ENCODE data around the gene DLGAP1. TPM values are rescaled to one million over a fixed set of nuclear protein-coding genes. Genes with fewer than 3 reads are reported as not detected.

DLGAP1 gene
- total RNA-seq, 1 donor from 2014 or later = 2.0 TPM

DNA sequence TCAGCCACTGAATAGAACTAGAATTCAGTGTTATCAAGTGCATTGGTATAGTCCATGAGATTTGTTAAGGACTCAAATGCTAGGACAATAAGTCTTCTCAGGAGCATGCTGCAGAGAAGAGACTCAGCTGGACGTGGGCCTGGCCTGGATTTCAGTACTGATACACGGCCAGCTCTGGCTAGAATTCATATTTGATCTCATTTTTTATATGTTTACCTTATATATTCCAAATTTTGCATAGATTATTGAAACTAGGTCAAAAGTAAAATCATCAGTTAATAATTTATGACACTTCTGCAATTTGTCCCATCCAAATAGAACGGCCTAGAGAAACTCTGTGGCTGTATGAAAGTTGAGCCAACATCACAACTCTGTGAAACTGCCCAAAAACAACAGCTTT is 262.0 kb downstream of the DLGAP1 start:
- no peak for DNase-seq (ENCODE audit: extremely low read depth, low read depth, low spot score)

DNA sequence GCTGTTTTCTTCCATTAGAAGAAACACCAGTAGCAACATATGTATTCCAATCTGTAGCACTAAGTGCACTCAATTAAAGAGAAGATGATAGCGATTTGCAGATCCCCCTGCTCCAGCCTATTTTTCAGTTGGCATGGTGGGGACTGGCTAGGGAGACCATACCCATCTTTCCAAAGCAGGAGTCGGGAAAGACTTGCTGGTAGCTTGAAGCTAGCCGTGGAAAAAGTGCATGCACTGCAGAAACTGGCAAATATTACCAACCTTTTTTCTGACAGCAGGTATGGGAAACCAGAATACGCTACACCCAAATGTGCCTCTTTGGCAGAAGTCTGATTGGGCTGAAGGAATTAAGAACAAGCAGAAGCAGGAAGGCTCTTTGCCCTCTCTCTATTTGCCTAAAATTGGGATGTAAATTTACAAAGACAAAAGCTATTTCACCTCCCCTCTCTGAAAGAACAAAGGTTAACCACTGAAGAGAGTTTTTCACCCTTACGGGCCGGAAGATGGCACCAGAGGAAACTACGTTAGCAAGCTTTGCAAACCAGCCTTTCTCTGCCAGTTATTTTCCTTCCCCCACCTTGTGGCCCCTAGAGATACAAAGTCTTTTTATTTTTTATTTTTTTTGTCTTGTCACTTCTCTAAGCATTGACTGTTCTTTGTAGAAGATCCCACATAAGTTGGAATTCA is 273.1 kb downstream of the DLGAP1 start:
- no peak for DNase-seq (ENCODE audit: extremely low read depth, low read depth, low spot score)

DNA sequence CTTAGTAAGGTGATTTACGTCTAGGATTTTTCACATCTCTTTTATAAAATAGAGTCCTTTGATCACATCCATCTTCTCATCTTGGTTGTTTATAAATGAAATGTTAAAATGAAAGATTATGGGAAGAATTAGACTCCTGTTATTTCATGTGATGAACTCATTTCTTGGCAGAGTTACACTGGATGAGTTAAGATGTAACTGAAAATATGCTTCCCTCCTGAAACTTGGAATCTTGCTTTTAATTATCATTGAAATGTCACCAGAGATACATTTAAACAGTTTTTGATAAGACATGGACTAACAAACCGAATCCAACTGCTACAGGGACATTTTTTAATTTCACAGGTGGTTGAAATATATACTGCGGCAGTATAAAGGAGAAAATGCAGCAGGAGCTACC is 274.0 kb downstream of the DLGAP1 start:
- DNase-seq (ENCODE audit: extremely low read depth, low read depth, low spot score) = no peak

DNA sequence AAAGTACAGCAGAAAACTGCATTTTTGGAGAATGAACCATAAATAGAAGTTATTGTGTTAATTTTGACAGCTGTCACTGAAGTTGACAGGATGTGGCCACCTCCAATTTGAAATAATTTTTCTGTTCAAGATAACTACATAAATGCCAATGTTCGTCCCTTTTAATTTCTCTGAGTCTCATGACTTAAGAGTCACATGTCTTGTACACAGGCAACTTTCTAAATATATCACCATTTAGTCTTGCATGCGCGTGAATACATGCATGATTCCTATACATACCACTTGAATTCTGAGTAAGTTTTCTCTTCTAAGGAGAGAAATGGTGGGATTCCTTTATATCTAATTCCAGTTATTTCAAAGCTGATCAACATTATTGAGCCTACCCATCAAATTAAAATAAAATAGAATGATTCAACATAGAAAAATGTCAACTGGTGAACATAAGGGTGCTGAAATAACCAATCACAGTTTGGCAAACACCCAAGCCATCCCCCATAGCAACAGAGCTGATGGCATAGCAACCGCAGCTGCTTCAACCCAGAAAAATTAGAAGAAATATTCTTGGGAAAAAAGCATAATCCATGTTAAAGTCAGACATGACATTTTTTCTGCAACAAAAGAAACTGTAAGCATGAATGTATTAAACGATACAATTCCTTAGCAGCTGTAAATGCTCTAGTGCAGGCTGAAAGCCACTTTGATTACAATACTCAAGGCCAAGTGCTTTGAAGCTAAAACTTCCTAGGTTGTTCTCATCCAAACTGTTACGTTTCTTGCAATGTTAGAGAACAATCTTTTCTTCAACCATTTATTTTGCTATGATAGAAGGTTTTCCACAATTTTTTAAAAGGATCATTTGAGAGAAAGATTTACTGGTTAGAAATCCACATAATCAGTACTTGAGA is 282.7 kb downstream of the DLGAP1 start:
- no peak for DNase-seq (ENCODE audit: extremely low read depth, low read depth, low spot score)

DNA sequence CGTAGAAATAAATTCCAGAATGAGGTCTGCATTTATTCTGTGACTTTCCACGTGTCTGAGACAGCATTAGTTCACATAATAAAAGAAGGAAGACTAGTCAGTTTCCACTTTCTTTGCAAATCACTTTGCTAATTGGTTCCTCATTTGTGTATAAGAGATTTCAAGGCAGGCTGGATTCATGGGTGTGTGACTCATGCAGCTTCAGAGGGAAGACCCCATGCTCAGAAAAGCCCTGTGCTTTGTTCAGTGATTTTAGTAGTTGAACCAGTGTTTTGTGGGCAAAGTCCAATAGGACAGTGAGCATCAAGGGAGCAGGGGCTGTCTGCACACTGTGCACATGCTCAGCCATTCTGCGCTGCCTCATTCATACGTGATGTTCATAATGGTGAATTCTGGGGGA is 297.8 kb downstream of the DLGAP1 start:
- DNase-seq (ENCODE audit: extremely low read depth, low read depth, low spot score) = no peak

DNA sequence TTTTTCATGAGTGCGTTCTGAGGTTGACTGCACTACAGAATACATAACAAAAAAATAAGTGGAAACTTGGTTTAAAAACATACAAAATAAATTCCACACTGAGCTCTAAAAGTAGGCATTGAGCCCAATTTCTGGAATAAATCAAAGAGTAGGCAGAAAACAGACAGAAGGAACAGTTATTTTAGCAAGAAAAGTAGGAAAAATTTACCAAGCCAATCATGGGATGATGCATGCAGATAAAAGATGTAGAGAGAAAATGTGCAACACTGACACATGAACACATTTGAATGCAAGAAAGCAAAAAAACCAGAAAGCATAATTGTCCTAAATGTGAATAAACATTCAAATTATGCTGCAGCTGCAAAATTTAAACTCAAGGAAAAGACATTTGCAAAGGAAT is 308.3 kb downstream of the DLGAP1 start:
- no peak for DNase-seq (ENCODE audit: extremely low read depth, low read depth, low spot score)

DNA sequence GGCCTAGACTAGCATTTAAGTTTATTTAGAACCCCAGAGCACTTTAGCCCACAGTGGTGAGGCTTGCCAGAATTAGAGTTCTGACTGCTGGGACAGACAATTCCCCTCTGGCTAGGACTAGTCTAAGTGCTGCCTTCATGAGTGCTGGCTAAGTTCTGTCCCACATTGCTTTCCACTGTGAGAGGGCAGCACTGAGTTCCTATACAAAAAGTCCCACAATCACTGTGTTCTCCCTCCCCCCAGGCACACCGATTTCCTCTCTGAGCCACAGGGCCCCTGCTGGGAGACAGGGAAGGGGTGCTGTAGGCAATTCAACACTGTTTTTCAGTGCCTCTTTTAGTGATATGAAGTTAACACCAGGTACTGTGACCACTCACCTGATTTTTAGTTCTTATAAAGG is 310.9 kb downstream of the DLGAP1 start:
- no peak for DNase-seq (ENCODE audit: extremely low read depth, low read depth, low spot score)

DNA sequence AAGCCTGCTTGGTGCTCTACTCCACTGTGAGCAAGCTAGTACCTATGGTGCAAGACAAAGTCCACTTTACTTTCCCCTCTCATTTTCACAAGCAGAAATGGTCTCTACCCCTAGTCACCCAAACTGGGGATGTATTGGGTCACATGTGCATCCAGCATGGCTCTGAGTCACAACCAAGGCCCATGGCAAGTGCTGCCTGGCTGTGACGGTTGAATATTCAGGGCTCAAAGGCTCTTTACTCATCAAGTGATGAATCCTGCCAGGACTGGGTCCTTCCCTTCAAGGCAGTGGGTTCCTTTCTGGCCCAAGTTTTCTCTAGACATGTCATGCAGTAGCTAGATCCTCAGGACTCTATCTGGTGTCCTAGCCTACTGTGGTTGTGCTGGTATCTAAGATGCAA is 311.5 kb downstream of the DLGAP1 start:
- no peak for DNase-seq (ENCODE audit: extremely low read depth, low read depth, low spot score)

DNA sequence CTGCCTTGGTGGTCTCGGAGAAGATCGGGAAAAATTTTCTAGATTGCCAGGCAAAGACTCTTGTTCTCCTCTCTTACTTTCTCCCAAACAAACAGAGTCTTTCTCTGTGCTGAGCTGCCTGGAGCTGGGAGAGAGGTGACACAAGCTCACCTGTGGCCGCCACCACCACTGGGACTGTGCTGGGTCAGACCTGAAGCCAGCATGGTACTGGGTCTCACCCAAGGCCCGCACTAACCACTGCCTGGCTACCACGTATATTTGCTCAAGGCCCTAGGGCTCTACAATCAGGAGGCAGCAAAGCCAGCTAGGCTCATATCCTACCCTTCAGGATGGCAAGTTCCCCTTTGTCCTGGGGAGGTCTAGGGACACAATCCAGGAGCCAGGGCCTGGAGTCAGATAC is 312.2 kb downstream of the DLGAP1 start:
- no peak for DNase-seq (ENCODE audit: extremely low read depth, low read depth, low spot score)

DNA sequence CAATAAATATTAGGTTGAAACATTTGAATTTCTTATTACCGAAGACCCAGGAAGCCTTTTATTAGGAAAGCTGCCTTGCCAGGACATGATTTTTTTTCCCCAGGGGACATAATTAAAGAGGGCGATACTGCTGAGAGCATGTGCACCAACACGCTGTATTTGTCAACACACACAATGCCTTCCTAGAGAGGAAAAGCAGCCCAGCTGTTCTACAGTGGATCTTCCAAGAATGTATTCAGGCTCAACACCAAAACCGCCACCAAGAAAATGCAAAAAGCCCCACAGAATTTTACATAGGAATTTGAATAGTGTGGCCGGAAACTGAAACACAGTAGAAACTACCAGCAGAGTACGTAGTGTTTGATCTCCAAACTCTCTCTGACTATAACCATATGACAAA is 320.4 kb downstream of the DLGAP1 start:
- DNase-seq (ENCODE audit: extremely low read depth, low read depth, low spot score) = no peak

DNA sequence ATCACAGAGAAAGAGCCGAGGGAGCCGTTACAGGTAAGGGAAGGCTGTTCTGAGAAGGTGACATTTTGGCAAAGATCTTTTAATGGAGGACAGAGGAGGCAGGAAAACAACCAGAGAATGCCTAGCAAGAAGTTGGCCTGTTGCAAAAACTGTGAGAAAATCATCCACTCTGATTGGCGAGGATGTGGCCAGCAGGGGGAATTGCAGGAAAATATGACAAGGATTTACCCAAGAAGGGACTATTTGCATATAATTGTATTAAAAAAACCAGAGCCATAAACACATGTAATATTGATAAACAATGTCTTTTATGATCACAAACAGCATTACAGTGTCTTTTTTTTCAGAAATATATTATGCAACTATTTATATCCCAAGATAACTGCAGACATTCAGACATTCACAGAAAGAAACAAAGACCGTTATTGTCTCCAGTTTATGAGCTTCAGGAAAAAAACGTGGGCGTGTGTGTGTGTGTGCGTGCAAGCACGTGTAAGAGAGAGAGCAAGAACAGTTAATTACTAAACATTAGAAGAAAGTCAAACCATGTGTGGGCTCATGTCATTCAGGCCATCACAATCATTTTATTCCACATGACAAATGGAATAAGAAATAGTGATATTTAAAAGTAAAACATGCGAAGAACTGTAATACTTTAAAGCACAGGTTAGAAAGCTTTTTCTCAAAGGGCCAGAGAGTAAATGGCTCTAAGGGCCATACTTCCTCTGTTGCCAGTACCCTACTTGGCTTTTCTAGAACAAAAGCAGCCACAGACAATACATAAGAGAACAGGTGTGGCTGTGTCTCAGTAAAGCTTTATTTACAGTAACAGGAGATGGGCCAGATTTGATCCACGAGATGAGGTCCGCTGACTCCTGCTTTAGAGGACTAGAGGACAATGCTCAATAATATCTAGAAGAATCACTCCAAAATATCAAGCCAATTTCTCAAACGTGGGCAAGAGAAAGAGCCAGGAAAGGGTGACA is 324.1 kb downstream of the DLGAP1 start:
- no peak for DNase-seq (ENCODE audit: extremely low read depth, low read depth, low spot score)

DNA sequence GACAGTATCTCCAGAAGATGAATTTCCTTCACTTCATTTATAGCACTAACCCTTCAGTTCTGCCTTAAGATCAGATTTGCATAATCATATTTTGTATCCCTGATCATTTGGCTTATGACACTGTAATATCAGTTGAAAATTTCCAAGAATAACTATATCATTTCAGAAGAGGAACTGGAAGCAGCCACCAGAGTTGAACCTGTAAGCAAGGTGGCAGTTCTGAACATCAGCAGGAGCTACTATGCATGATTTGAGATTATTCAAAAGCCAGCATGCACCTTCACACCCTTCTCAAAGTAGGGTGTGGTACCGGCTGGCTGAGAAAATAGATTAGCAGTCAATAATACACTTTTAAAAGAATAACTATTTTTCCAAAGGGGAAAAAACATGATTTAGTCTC is 328.2 kb downstream of the DLGAP1 start:
- no peak for DNase-seq (ENCODE audit: extremely low read depth, low read depth, low spot score)

DNA sequence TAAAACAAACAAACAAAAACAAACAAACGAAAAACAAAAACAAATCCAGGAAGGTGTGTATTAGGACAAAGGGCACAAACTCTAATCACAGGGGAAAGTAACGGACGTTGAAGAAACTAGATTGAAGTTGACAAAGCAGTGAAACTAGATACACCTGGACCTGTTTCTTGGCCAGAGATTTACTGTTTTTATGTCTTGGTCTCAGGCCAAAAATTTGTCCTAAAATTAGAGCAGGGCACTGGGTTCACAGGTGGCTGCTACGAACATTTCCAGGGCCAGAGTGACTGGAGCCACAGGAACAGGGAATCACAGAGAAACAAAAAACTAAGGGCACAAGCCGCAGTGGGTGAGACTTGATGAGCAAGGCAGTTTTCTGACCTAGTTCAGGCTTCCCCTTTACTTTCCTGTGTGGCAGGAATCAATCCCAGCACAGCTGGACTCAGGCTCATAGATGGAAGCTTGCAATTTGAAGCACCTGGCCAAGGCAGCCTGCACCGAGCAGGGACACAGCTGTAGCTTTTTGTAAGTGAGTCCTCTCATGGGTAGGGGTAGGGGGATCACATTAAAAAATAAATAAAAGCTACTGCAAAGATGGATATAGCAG is 329.4 kb downstream of the DLGAP1 start:
- no peak for DNase-seq (ENCODE audit: extremely low read depth, low read depth, low spot score)

DNA sequence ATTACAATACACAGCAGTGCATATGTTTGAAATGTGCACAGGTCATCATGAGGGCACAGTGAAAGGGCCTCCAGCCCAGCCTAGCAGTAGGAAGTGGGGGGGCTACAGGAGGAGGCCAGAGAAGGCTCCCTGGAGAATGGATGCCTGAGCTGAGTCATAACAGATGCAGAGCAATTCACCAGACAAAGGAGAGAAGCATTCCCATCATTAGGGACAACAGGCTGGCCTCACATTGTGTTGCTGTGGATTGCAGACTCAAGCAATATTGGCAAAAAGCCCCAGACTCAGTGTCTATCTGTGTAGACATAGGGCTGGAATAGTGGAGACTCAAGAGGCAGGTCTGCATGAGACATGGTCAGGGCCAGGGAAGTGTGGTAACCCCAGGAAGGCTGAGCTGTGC is 329.9 kb downstream of the DLGAP1 start:
- DNase-seq (ENCODE audit: extremely low read depth, low read depth, low spot score) = peak; percentile 22

DNA sequence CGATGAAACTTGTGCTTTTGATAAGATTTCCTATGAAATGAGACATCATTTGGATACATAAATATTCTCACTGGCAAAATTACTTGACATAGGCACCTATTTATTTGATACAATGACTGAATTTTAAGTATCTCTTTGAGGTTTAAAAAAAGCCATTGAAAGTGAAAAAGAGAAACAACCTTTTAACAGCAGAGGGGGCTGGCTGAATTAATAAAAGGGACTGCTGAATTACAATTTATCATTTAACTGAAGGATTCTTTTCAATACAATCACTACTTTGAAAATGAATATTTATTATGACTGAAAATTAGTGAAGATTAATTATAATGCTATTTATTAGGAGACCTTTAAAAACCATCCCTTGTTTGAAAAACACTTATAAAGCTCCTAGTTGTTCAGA is 335.3 kb downstream of the DLGAP1 start:
- no peak for DNase-seq (ENCODE audit: extremely low read depth, low read depth, low spot score)

DNA sequence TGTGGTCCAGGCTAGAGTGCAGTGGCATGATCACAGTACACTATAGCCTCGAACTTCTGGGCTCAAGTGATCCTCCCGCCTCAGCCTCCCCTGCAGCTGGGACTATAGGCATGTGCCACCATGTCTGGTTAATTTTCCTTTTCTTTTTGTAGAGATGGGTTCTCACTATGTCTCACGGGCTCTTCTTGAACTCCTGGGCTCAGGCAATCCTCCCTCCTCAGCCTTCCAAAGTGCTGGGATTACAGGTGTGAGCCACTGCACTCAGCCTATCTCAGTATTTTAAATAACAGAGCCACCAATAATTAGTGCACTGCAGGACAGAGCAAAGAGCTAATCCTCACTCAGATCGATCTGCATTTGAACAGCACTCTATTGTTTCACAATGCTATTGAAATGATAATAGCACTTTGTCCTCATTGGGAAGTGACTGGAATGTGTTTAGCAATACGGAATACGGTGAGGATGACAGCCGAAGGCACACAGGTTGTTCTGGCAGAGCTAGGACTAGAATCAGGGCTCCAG is 335.9 kb downstream of the DLGAP1 start:
- DNase-seq (ENCODE audit: extremely low read depth, low read depth, low spot score) = no peak

DNA sequence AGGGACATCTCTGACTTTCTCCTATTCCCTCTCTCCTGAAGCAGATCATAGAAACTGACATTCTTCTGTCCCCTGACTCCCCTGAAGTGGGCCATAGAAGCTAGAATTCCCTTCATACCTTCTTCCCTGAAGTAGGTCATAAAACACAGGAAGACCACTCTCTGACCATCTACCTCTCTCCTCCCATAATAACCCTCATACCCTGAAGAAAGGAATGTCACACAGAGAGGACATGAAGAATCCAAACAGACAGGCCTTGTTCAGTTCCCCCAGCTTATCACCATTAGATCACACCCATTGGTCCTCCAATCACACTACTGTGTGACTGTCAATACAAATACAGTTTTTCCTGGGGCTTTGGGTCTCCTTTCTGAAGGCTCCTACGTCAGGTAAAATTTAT is 347.1 kb downstream of the DLGAP1 start:
- no peak for DNase-seq (ENCODE audit: extremely low read depth, low read depth, low spot score)

DNA sequence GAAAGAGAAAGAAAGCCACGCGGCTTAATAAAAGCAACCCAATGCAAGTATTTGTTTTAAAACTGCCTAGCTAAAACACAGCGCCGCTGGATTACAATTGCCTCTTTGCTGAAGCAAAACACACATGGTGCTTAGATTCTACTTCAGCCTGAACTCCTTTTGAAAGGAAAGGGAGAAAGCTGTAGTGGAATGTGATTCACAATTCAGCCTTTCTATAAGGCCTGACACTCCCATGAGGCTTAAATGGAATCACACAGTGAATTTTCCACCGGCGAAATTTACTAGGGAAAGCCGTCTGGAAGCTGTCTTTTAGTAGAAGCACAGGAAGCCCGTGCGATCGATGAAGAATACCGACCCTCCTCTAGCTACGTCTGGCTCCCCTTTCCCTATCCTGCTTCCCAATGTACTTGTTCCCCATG is 348.0 kb downstream of the DLGAP1 start:
- no peak for DNase-seq (ENCODE audit: extremely low read depth, low read depth, low spot score)

DNA sequence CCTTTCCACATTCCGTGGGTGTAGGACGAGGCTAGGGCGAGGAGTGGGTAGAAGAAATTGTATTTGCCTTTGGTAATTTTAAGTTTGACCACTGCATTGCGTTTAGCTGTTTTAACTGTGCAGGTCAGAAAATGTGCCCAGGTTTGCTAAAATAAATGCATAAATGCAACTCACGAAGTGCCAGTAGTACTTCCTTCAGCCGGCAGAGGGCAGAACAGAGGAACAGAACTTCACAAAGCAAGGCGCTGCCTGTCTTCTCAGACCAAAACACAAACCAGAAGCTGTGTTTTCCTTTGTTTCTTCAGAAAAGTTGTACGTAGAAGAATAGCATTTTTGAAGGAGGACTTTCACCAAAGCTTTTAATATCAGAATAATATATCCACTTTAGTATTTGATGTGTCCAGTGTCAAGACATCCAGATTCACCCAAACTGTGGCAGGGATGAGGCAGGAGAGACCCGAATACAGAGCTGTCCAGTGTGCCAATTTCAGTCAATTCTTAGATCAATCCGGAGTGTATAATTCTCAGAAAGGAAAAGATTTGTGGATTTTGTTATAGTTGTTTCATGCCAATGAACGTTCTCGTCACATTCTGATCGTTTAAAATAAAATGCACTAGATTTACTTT is 348.6 kb downstream of the DLGAP1 start:
- peak; percentile 45 for DNase-seq (ENCODE audit: extremely low read depth, low read depth, low spot score)

DNA sequence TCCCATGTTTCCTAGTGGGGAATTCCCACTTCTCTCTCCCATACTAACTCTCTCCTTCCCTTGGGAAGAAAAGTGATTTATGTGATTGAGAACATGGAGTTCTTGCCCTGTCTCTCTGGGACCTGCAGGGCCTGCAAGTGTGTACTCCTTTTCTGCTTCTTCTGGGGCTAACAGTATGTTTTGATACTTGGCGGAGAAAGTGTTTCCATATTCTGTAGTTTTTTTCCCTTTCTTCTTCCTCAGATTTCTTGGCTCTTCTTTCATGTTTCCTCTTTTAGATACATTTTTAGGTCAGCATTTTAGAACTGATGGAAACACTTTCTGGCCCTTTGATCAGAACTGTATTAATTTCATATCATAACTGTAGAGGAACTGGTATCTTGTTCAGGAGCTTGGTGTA is 352.2 kb downstream of the DLGAP1 start:
- no peak for DNase-seq (ENCODE audit: extremely low read depth, low read depth, low spot score)

Data from glomerular endothelial cell (primary cell).